ENCODE results near the gene ZNF107.
A peak's percentile ranks its signal among the peaks of the same experiment; 100 is the strongest.
"Not testable (repeated sequence)": the region's sequence is repeated elsewhere in the genome, so short reads cannot be mapped to it uniquely, and the experiment has no call there.

Gene ZNF107

DNA sequence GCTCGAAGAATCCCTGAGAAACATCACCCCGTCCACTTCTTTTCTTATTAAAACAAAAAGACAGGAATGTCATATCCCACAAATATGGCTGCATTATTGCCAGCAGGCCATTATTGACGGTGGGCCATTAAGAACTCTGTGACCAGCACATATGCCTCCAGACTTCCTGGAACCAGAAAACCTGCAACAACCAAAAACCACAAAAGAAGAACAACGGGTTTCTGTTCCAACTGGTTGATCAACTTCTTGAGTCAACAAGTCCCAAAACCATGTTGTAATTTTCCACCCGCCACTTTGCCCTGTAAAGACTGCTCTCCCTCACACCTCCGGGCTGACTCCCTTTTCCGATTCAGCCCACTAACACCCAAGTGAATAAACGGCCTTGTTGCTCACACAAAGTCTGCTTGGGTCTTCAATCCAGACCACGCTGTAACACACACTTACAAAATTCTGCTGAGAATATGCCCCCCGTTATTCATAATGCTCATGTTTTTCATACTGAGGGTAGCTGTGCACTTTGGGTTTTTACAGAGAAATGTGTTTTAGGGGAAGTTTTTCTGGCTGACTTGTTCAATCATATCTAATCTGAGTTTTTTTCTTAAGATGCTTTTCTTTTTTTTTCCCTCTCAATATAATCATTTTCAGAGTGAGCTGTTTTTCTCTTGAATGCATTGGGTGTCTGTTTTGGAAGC, 20.7 kb downstream of the ZNF107 start:
- no peak overlapping the region for H3K4me3 ChIP-seq
- no peak overlapping the region for H3K27ac ChIP-seq
- DNase-seq (ENCODE audit: low spot score): no peak
- TF ChIP-seq, protein P1, sequence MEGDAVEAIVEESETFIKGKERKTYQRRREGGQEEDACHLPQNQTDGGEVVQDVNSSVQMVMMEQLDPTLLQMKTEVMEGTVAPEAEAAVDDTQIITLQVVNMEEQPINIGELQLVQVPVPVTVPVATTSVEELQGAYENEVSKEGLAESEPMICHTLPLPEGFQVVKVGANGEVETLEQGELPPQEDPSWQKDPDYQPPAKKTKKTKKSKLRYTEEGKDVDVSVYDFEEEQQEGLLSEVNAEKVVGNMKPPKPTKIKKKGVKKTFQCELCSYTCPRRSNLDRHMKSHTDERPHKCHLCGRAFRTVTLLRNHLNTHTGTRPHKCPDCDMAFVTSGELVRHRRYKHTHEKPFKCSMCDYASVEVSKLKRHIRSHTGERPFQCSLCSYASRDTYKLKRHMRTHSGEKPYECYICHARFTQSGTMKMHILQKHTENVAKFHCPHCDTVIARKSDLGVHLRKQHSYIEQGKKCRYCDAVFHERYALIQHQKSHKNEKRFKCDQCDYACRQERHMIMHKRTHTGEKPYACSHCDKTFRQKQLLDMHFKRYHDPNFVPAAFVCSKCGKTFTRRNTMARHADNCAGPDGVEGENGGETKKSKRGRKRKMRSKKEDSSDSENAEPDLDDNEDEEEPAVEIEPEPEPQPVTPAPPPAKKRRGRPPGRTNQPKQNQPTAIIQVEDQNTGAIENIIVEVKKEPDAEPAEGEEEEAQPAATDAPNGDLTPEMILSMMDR (IDR thresholded peaks at IDR 0.05): no peak

GRCh38 chr7:64687249-64687648, 21.3 kb downstream of the ZNF107 start:
- DNase-seq (ENCODE audit: low spot score): no peak
- Histone ChIP-seq H3K4me3 (no peak overlapping the region), H3K27ac (no peak overlapping the region)
- TF ChIP-seq, protein P1 (IDR thresholded peaks at IDR 0.05): no peak

- no peak for DNase-seq (ENCODE audit: low spot score)
- H3K4me3 ChIP-seq: no peak overlapping the region
- TF ChIP-seq, protein P1 (IDR thresholded peaks at IDR 0.05): no peak
- no peak overlapping the region for H3K27ac ChIP-seq
Measured at GRCh38 chr7:64688988-64689387, 23.1 kb downstream of the ZNF107 start.

- H3K4me3 ChIP-seq: no peak overlapping the region
- TF ChIP-seq, protein P1 (IDR thresholded peaks at IDR 0.05): no peak
- H3K27ac ChIP-seq: no peak overlapping the region
- DNase-seq (ENCODE audit: low spot score): no peak
Measured at GRCh38 chr7:64691831-64692230, 25.9 kb downstream of the ZNF107 start.

- not testable (repeated sequence) for H3K4me3 ChIP-seq; DNase-seq (ENCODE audit: low spot score); H3K27ac ChIP-seq
Measured at GRCh38 chr7:64697863-64698262, 31.9 kb downstream of the ZNF107 start.

GRCh38 chr7:64706625-64707292, 40.8 kb downstream of the ZNF107 start:
- Histone ChIP-seq H3K4me3 (peak overlapping the region; percentile 4), H3K27ac (no peak overlapping the region)
- TF ChIP-seq, protein P1 (IDR thresholded peaks at IDR 0.05): no peak
- no peak for DNase-seq (ENCODE audit: low spot score)

- H3K4me3 ChIP-seq; DNase-seq (ENCODE audit: low spot score): not testable (repeated sequence)
Measured at GRCh38 chr7:64717896-64718295, 52.0 kb downstream of the ZNF107 start.

More at GRCh38 chr7:64717896-64718295, 52.0 kb downstream of the ZNF107 start:
- not testable (repeated sequence) for H3K27ac ChIP-seq

All from coronary artery (tissue), 2 donors.